GM12864 (cell line): Measurements from ENCODE around the gene TAS2R13.

ENCODE experiments used
- DNase-seq: peaks from one replicate; pipeline ENCODE4 v3.0.0-alpha.2; 2011; ENCODE audit warnings: low read depth
- H3K4me3 ChIP-seq: 2 replicates; pipeline ENCODE4 v1.5.1; 2011; ENCODE audit warnings: mild to moderate bottlenecking, low read depth, low read length, control low read depth
- CTCF ChIP-seq: IDR thresholded peaks from 2 replicates; pipeline ENCODE4 v1.5.1; 2011; ENCODE audit warnings: low read depth, mild to moderate bottlenecking, moderate library complexity, low read length, control low read depth, inconsistent platforms; ENCODE audit errors: missing control alignments

TAS2R13 gene

GRCh38 chr12:10904686-10905085 is 4.7 kb downstream of the TAS2R13 start:
- H3K4me3 ChIP-seq, result no peak overlapping the region
- no peak for TF ChIP-seq CTCF
- DNase-seq, result no peak

- no peak for DNase-seq
- no peak for TF ChIP-seq CTCF
These were observed 7.9 kb downstream of the TAS2R13 start for GRCh38 chr12:10901427-10901826.

GRCh38 chr12:10900972-10901371 is 8.4 kb downstream of the TAS2R13 start:
- TF ChIP-seq CTCF, result no peak
- H3K4me3 ChIP-seq, result no peak overlapping the region
- no peak for DNase-seq

More at GRCh38 chr12:10901427-10901826, 7.9 kb downstream of the TAS2R13 start:
- no peak overlapping the region for H3K4me3 ChIP-seq

GRCh38 chr12:10900530-10900929 is 8.8 kb downstream of the TAS2R13 start:
- TF ChIP-seq CTCF, result no peak
- H3K4me3 ChIP-seq, result no peak overlapping the region
- no peak for DNase-seq

GRCh38 chr12:10896854-10897253 is 12.5 kb downstream of the TAS2R13 start:
- TF ChIP-seq CTCF, result no peak
- no peak overlapping the region for H3K4me3 ChIP-seq
- no peak for DNase-seq

GRCh38 chr12:10891937-10892336 is 17.4 kb downstream of the TAS2R13 start:
- H3K4me3 ChIP-seq, result no peak overlapping the region
- no peak for TF ChIP-seq CTCF
- no peak for DNase-seq

- H3K4me3 ChIP-seq, result no peak overlapping the region
- DNase-seq, result no peak
- TF ChIP-seq CTCF, result no peak
These were observed 20.1 kb downstream of the TAS2R13 start for GRCh38 chr12:10889226-10889625.
